Endothelial cell of umbilical vein (primary cell): ENCODE results near the gene SKI.

Experiments used
- CTCF ChIP-seq, 2 donors: IDR thresholded peaks; 1 replicate in 1 of 2; 2 replicates in 1 of 2; pipeline ENCODE4 v1.5.1; 2011; ENCODE audit warnings: low read length in 2 of 2, mild to moderate bottlenecking in 2 of 2, moderate library complexity in 2 of 2, control low read depth in 1 of 2, inconsistent platforms in 1 of 2, low read depth in 1 of 2; ENCODE audit not compliant: insufficient read depth in 1 of 2; ENCODE audit errors: extremely low read depth in 1 of 2
- JUN ChIP-seq: IDR thresholded peaks from 2 replicates; pipeline ENCODE4 v1.6.1; 2011; ENCODE audit warnings: borderline replicate concordance, low read depth; ENCODE audit not compliant: insufficient read length, insufficient read depth
- MAX ChIP-seq: IDR thresholded peaks from 2 replicates; pipeline ENCODE4 v1.6.1; 2011; ENCODE audit not compliant: insufficient read depth, insufficient read length
- POLR2A ChIP-seq: IDR thresholded peaks from 2 replicates; pipeline ENCODE4 v1.6.1; 2012; ENCODE audit warnings: low read depth, mild to moderate bottlenecking, control low read depth, low read length
- POLR2AphosphoS5 ChIP-seq: IDR thresholded peaks from 2 replicates; pipeline ENCODE4 v1.6.1; 2012; ENCODE audit warnings: low read depth, mild to moderate bottlenecking, control low read depth, low read length, moderate library complexity; ENCODE audit not compliant: insufficient read depth

GRCh38 chr1:2312515-2313301 lies 84.6 kb downstream of the SKI start:
- no peak for TF ChIP-seq CTCF (IDR thresholded peaks at IDR 0.05; ENCODE audit: extremely low read depth in 1 of 2, insufficient read depth in 1 of 2, low read depth in 1 of 2, low read length in 2 of 2)
- no peak for TF ChIP-seq POLR2AphosphoS5
- TF ChIP-seq POLR2A, result no peak
- no peak for TF ChIP-seq MAX
- TF ChIP-seq JUN, result no peak
